C4-2B (cell line): Measurements from ENCODE around the gene MIER3.

ENCODE experiments used
- ZFX ChIP-seq: fragments of 450-650 bp; IDR thresholded peaks from 2 replicates; pipeline ENCODE4 v1.6.1; 2017
- TF ChIP-seq, protein P1 (sequence below): fragments of 450-650 bp; conservative IDR thresholded peaks from 2 replicates; pipeline ENCODE4 v1.5.1; 2017; ENCODE audit warnings: mild to moderate bottlenecking

DNA sequence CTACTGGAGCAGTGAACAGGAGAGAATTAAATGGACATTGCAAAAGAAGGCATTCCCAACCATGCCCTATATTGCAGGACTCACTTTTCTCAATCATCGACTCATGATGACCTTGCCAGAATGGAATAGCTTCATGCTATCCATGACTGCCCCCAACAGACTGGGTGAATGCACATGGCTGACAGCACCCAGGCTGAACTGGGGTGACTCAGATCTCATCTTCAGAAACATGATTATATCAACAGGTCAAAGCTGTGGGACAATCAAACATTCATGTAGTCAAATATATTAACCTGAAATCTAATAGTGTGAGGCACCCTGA is 34.7 kb upstream of the MIER3 start:
- TF ChIP-seq, protein P1, sequence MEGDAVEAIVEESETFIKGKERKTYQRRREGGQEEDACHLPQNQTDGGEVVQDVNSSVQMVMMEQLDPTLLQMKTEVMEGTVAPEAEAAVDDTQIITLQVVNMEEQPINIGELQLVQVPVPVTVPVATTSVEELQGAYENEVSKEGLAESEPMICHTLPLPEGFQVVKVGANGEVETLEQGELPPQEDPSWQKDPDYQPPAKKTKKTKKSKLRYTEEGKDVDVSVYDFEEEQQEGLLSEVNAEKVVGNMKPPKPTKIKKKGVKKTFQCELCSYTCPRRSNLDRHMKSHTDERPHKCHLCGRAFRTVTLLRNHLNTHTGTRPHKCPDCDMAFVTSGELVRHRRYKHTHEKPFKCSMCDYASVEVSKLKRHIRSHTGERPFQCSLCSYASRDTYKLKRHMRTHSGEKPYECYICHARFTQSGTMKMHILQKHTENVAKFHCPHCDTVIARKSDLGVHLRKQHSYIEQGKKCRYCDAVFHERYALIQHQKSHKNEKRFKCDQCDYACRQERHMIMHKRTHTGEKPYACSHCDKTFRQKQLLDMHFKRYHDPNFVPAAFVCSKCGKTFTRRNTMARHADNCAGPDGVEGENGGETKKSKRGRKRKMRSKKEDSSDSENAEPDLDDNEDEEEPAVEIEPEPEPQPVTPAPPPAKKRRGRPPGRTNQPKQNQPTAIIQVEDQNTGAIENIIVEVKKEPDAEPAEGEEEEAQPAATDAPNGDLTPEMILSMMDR, result no peak
- no peak for TF ChIP-seq ZFX
